DMS53 treated with DMSO at 0.1 percent for 48 hours (cell line): ENCODE measurements around the gene CALML5.
A peak's percentile ranks its signal among the peaks of the same experiment; 100 is the strongest.

Source experiments
- DNase-seq: peaks from one replicate; lab custom pipeline; 2025; ENCODE audit not compliant: unreplicated experiment; lab: John Stamatoyannopoulos, UW

CALML5 gene

GRCh38 chr10:5466451-5467206 is 32.7 kb downstream of the CALML5 start:
- peak; percentile 70 for DNase-seq

GRCh38 chr10:5465976-5466450 is 33.4 kb downstream of the CALML5 start:
- no peak for DNase-seq

DNA sequence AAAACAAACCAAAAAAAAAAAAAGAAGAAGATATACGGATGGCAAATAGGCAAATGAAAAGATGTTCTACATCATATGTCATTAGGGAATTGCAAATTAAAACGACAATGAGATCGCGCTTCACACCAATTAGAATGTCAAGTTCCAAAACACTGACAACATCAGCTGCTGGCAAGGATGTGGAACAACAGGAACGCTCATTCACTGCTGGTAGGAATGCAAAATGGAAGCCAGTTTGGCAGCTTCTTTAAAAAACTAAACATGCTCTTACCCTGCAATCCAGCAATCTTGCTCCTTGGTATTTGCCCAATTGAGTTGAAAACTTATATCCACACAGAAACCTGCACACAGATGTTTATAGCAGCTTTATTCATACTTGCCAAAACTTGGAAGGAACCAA is 34.8 kb downstream of the CALML5 start:
- DNase-seq, result no peak

- no peak for DNase-seq
Observed at GRCh38 chr10:5462841-5463293, 36.5 kb downstream of the CALML5 start.

DNA sequence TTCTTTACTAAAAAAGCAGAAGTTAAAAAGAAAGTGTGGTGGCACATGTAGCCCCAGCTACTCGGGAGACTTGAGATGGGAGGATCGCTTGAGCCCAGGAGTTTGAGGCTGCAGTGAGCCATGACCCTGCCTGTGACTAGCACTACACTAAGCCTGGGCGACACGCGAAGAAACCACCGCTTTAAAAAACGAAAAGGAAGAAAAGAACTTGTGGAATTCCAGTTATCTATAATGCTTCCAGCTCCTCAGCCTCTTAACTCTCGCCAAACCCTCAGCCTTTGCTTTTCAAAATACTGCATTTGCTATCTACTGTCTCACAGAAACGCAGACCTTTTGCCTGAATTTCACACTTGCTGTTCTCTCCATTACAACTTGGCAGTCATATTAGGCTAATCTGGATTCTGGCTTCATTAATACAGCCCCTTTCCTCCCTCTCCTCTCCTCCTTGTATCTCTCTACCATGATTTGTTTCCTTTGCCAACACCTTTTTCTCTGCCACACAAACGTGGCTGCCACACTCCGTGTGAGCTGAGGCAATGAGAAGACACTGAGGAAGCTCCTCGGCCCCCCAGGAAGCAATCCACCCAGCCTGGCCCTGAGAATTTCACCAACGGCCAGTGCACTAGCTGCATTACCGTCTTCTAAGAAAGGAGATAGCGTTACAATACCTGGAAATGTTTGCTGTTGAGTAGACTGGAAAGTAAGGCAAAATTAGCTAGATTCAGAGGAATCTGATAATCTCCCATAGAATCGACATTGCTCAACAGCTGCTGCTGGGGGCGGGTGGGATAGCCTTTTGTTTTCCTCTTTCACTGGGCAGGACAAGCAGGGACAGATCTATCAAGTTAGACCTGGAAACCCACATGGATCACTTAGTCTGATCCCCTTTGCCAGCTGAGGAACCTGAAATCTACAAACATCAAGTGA is 37.2 kb downstream of the CALML5 start:
- DNase-seq, result no peak

- DNase-seq, result no peak
Observed at GRCh38 chr10:5461203-5461588, 38.2 kb downstream of the CALML5 start.

DNA sequence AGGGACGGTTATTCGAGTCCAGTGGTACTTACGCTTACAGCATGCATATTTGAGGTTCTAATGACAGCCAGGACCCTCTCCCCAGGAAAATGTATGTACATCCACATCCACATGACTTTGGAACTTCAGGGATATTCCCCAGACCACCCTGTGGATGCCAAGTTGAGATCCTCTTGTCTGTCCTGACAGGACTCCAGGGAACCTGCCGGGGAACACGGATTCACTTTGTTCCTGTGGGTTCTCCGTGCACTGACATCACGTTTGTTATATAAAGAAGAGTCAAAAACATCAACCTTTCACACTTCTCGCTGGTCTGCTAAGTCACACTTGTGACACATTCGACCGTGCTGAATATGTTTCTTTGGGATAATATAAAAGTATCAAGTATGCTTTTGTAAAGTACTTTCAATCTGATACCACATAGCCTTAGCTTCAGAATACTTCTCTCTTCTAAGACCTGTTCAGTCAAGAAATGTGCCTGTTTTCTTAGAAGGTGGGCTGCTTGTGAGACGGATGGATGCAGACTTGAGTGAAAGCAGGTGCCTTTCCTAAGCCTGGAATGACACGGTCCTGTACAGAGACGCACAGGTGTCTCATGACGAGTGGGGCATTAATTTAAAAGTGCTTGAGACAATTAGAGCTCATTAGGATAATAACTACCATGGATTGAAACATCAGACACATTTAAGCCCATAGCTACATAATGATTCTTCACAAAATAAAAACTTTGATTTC is 38.7 kb downstream of the CALML5 start:
- DNase-seq, result no peak

GRCh38 chr10:5458949-5459747 is 40.2 kb downstream of the CALML5 start:
- no peak for DNase-seq

GRCh38 chr10:5458425-5458824 is 40.9 kb downstream of the CALML5 start:
- DNase-seq, result no peak

- no peak for DNase-seq
Observed at GRCh38 chr10:5457741-5458140, 41.6 kb downstream of the CALML5 start.

DNA sequence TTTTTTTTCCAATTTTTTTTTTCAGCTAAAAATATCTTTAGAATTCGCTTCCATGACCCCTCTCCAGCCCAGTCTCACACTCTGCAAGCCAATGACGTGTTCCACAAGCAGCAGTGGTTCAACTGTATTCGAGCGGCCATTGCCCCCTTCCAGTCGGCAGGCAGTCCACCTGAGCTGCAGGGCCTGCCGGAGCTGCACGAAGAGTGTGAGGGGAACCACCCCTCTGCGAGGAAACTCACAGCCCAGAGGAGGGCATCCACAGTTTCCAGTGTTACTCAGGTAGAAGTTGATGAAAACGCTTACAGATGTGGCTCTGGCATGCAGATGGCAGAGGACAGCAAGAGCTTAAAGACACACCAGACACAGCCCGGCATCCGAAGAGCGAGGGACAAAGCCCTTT is 42.8 kb downstream of the CALML5 start:
- no peak for DNase-seq

DNA sequence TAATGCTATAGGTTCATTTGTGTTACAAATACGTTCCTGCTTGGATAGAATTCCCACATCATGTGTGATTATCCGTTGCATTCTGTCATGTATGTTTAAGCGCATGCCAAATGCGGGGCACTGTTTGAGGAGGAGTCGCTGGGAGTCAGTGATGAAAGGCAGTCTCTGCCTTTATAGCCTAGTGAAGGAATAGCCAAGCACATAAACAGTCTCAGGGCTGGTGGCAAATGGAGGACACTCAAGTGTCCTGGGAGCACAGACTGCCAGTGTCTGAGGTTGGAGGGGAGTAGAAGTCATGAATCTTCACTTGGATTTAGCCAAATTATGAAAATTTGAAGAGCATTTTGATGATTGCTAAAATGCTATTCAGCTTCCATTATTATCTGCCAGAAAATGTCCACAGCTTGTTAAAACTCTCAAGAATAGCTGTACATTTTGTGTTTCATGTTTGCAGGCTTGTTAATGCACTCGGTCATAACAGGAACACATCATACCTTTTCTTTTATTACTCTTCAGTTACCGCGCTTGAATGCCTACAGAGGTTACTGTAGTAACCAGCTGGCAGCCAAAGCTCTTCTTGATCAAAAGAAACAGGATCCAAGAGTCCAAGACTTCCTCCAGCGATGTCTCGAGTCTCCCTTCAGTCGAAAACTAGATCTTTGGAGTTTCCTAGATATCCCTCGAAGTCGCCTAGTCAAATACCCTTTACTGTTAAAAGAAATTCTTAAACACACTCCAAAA is 45.5 kb downstream of the CALML5 start:
- peak; percentile 15 for DNase-seq

GRCh38 chr10:5450605-5451384 is 48.6 kb downstream of the CALML5 start:
- no peak for DNase-seq

DNA sequence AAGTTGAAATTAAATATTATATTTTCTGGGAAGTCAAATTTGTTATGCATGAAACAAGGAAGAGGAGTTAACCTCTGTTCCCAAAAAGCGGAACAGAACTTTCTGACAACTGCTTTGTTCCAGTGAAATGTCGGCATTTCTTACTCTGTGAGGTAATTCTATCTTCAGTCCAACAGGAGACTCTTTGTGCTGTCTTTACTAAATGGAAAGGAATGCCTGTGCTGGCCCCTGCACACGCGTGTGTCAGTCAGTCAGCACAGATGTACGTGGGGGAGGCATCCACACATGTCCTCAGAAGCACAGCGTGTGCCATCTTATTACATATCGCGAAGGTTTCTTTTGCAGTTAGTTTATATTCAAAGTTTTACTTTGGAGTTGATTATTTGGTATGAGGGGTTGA is 49.5 kb downstream of the CALML5 start:
- no peak for DNase-seq

DNA sequence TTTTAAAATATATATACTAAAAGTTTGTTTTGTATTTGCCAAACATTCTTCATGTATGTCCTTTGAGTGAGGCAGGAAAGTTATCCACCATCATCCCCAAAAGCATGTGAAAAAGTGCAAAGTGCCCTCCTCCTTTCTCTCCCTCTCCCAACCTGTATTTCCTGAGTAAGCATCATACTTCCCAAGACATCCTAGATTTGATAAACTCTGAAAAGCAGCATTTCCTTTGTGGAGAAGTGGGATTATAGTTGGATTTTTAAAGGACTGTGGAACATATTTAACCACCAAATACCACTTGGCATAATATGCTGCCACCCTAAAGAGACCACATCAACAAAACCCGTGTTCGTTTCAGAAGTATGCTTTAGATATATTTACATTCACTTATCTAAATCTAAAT is 50.1 kb downstream of the CALML5 start:
- no peak for DNase-seq
